Body of pancreas (tissue), 4 donors: ENCODE measurements around the gene SS18L1. TPM values are rescaled to one million over a fixed set of nuclear protein-coding genes. Genes with fewer than 3 reads are reported as not detected.

Source experiments
- ATAC-seq: fragments of 150-250 bp; one replicate; pipeline ENCODE4 v1.9.1; 2016
- DNase-seq, 4 donors: peaks; one replicate each; pipeline ENCODE4 v3.0.0-alpha.2; 2019
- H3K27ac ChIP-seq, 4 donors: fragments of 200-600 bp; sonication (generic); 1 replicate in 3 of 4; 2 replicates in 1 of 4; pipeline versions ENCODE4 v1.5.1 to v1.6.1; 2016 to 2019; ENCODE audit warnings: mild to moderate bottlenecking in 1 of 4, mixed read lengths in 1 of 4, moderate library complexity in 1 of 4
- H3K27me3 ChIP-seq, 2 donors: fragments of 200-600 bp; sonication (generic); one replicate each; pipeline ENCODE4 v1.6.0; 2016; ENCODE audit warnings: mild to moderate bottlenecking in 1 of 2
- H3K36me3 ChIP-seq, 2 donors: fragments of 200-600 bp; sonication (generic); replicated peaks in 1 of 2; 2 replicates each; pipeline ENCODE4 v1.5.1; 2016; ENCODE audit warnings: low read depth in 2 of 2; ENCODE audit not compliant: insufficient read depth in 1 of 2
- H3K4me1 ChIP-seq: fragments of 200-600 bp; sonication (generic); one replicate; pipeline ENCODE4 v1.6.0; 2016
- H3K4me3 ChIP-seq, 2 donors: fragments of 200-600 bp; sonication (generic); 1 replicate in 1 of 2; 2 replicates in 1 of 2; pipeline ENCODE4 v1.5.1; 2016 to 2019
- H3K9me3 ChIP-seq, 3 donors: fragments of 200-600 bp; sonication (generic); 1 replicate in 2 of 3; 2 replicates in 1 of 3; pipeline ENCODE4 v1.5.1; 2016
- POLR2A ChIP-seq, 3 donors: fragments of 450-650 bp; IDR thresholded peaks; one replicate each; pipeline ENCODE4 v1.6.1; 2016; ENCODE audit warnings: antibody characterized with exemption in 3 of 3, mild to moderate bottlenecking in 2 of 3
- WGBS, 2 donors: methylation state at CpG; one replicate each; pipeline ENCODE4 v1.1.5; 2017; 5-methylcytosine and 5-hydroxymethylcytosine counted together
- intact Hi-C: fragments of 100-400 bp; cut with DNase I; formaldehyde crosslinking; loops from one replicate; pipeline ENCODE4 v1.15.1; 2023
- total RNA-seq, 2 donors: library from RNA; depleted of rRNA; stranded (reverse); fragments of >200 nt; gene quantifications; one replicate each; pipeline ENCODE4 v1.1.0, GENCODE V29; 2016
- TF ChIP-seq, protein P1 (sequence below), 7 experiments: fragments of 450-650 bp in 4 of 7; fragments of 200-600 bp in 3 of 7; sonication (generic) in 3 of 7; IDR thresholded peaks; one replicate each; pipeline ENCODE4 v1.5.1; 2016 to 2019; ENCODE audit warnings: antibody characterized with exemption in 7 of 7

The SS18L1 gene
- total RNA-seq, 2 donors from 2014 or later = 11.4 to 14.5 TPM

DNA sequence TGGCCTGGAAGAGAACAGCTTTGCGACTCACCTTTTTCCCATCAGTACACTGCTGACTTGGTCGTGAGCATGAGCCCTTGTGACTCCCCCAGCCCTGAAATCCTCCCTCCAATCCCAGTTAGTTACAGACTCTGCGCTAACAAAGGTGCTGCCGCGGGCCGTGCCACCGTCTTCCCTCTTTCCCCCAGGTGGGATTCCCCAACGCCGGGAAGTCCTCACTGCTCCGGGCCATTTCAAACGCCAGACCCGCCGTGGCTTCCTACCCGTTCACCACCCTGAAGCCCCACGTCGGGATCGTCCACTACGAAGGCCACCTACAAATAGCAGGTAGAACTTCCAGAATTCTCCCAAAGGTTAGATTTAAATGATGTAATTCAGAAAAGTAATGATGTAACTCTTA is 55.4 kb downstream of the SS18L1 start:
- intact Hi-C loops = no loop called here
- peaks cover 14 to 19% of the 10 kb centered on the region in 2 donors for H3K36me3 ChIP-seq
- no peak for DNase-seq
- ATAC-seq = no peak
- TF ChIP-seq, protein P1, sequence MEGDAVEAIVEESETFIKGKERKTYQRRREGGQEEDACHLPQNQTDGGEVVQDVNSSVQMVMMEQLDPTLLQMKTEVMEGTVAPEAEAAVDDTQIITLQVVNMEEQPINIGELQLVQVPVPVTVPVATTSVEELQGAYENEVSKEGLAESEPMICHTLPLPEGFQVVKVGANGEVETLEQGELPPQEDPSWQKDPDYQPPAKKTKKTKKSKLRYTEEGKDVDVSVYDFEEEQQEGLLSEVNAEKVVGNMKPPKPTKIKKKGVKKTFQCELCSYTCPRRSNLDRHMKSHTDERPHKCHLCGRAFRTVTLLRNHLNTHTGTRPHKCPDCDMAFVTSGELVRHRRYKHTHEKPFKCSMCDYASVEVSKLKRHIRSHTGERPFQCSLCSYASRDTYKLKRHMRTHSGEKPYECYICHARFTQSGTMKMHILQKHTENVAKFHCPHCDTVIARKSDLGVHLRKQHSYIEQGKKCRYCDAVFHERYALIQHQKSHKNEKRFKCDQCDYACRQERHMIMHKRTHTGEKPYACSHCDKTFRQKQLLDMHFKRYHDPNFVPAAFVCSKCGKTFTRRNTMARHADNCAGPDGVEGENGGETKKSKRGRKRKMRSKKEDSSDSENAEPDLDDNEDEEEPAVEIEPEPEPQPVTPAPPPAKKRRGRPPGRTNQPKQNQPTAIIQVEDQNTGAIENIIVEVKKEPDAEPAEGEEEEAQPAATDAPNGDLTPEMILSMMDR (IDR thresholded peaks at IDR 0.05) = no peak
- no peak for TF ChIP-seq POLR2A (IDR thresholded peaks at IDR 0.05)
- H3K27me3 ChIP-seq = no peaks in the 10 kb centered on the region
- H3K9me3 ChIP-seq = no peaks in the 10 kb centered on the region
- 96 to 97% methylated on average over 18 of the region's 18 CpGs for WGBS, 2 donors
- no peaks in the 10 kb centered on the region for H3K4me1 ChIP-seq
- no peak overlapping the region for H3K4me3 ChIP-seq
- H3K27ac ChIP-seq = no peak overlapping the region

DNA sequence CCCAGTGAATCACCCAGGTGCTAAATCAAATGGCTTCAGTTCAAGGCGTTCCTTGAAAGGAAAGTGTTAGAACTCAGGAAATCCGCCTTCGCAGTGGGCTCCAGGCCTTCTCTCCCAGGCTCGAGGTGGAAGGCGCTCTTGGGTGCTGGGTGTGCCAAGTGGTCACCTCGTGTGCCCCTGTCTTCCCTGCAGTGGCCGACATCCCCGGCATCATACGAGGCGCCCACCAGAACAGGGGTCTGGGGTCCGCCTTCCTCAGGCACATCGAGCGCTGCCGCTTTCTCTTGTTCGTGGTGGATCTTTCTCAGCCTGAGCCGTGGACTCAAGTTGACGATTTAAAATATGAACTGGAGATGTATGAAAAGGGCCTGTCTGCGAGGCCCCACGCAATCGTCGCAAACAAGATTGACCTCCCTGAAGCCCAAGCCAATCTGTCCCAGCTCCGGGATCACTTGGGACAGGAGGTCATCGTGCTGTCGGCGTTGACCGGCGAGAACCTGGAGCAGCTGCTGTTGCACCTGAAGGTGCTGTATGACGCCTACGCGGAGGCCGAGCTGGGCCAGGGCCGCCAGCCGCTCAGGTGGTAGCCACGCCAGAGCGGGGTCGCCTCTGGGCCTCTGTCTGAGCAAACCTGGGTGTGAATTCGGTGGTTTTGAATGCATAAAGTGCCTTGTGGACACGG is 57.1 kb downstream of the SS18L1 start:
- Histone ChIP-seq H3K4me3 (no peak overlapping the region), H3K36me3 (peaks cover 14 to 19% of the 10 kb centered on the region in 2 donors)
- WGBS, 2 donors = 93 to 94% methylated on average over 21 to 36 of the region's 38 CpGs

DNA sequence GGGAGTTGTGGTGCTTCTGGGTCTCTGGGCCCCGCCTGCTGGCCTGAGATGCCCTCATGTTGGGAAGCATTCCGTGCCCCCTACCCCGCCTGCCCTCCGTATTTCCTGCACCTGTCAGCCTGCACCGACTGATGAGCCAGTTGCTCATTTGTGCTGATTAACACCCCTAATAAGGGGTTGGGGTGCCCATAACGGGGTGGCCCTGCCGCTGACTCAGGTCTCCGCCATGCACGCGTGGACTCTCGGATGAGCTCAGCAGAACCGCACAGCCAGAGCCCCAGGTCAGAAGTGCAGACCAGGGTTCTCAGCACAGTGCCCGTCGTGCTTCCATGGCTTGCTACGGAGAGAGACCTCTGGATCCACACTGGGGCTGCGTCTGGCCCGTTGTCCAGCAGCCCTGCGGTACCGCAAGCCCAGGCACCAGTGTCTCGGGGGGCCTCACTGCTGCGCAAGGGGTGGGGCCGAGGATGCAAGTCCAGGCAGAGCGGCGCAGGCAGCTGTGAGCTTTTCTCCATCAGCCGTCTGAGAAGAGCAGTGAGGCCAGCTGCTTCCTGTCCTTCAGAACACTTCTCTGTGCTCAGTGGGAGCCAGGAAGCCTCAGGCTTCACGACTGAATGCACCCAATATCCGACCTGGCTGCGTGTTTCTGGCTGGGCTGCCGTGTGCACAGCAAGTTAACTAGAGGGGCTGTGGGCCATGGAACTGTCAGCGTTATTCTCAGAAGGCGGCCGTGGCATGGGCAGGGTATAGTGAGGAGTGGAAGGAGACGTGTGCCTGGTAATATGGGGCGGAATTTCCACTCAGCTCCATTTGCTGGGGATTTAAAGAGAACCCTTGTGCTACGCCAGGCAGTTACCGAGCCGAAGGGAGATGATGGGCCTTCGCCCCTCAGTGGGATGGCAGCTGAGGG is 57.9 kb downstream of the SS18L1 start:
- Histone ChIP-seq H3K4me1 (no peaks in the 10 kb centered on the region), H3K27ac (no peak overlapping the region), H3K36me3 (peaks cover 14 to 17% of the 10 kb centered on the region in 2 donors), H3K4me3 (no peak overlapping the region), H3K9me3 (no peaks in the 10 kb centered on the region), H3K27me3 (no peaks in the 10 kb centered on the region)
- no peak for ATAC-seq
- TF ChIP-seq, protein P1 (IDR thresholded peaks at IDR 0.05) = no peak
- no peak for TF ChIP-seq POLR2A (IDR thresholded peaks at IDR 0.05)
- 84 to 90% methylated on average over 20 to 34 of the region's 38 CpGs for WGBS, 2 donors
- DNase-seq = no peak
- intact Hi-C loops = no loop called here

More for the DNA sequence above, 57.1 kb downstream of the SS18L1 start:
- ATAC-seq = no peak
- no peaks in the 10 kb centered on the region for H3K27me3 ChIP-seq
- no peak for TF ChIP-seq POLR2A (IDR thresholded peaks at IDR 0.05)
- TF ChIP-seq, protein P1 (IDR thresholded peaks at IDR 0.05) = no peak
- intact Hi-C loops = no loop called here
- no peaks in the 10 kb centered on the region for H3K9me3 ChIP-seq
- H3K27ac ChIP-seq = no peak overlapping the region
- no peaks in the 10 kb centered on the region for H3K4me1 ChIP-seq
- DNase-seq = no peak

DNA sequence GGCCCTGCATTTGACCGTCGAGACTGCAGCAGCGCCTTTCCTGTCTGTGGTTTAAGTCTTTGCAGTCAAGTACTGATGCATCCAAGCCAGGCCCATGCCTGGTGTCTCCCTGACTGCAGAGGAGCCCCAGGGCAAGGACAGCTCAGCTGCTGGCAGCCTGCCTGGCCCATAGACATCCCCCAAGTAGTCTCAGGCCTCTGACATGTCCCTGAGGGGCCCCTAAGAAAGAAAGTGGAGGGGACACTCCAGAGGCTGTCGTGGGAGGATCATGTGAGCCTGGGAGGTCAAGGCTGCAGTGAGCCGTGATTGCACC is 58.5 kb downstream of the SS18L1 start:
- intact Hi-C loops = no loop called here
- H3K4me3 ChIP-seq = no peak overlapping the region
- 70 to 84% methylated on average over 5 of the region's 5 CpGs for WGBS, 2 donors
- no peaks in the 10 kb centered on the region for H3K9me3 ChIP-seq
- DNase-seq = no peak
- H3K36me3 ChIP-seq = peaks cover 14 to 17% of the 10 kb centered on the region in 2 donors
- no peak for ATAC-seq
- H3K27me3 ChIP-seq = no peaks in the 10 kb centered on the region
- no peaks in the 10 kb centered on the region for H3K4me1 ChIP-seq
- TF ChIP-seq POLR2A (IDR thresholded peaks at IDR 0.05) = no peak
- TF ChIP-seq, protein P1 (IDR thresholded peaks at IDR 0.05) = no peak
- no peak overlapping the region for H3K27ac ChIP-seq
